Germinal center (tissue), 1 donor: ENCODE results near the gene OR1D2.
"Not testable (repeated sequence)": the region's sequence is repeated elsewhere in the genome, so short reads cannot be mapped to it uniquely, and the experiment has no call there.

Experiments
- DNase-seq: peaks from one replicate; pipeline ENCODE4 v3.0.0; 2012; ENCODE audit warnings: mixed read lengths, low spot score

The OR1D2 gene

GRCh38 chr17:3104322-3104721 is at the start of gene OR1D2:
Gene OR1D2, minus strand, starts transcription at chr17:3104422. Its CDS starts 11,426 bp downstream, at chr17:3092996.
- DNase-seq: no peak

GRCh38 chr17:3137494-3137893 is 33.3 kb upstream of the OR1D2 start:
- not testable (repeated sequence) for DNase-seq

GRCh38 chr17:3127451-3127850 is 23.2 kb upstream of the OR1D2 start, which contains the start of gene OR1G1:
Gene OR1G1, minus strand, starts transcription at chr17:3127551. Its CDS starts 0 bp downstream, at chr17:3127551.
- no peak for DNase-seq

- not testable (repeated sequence) for DNase-seq
These were observed 30.4 kb downstream of the OR1D2 start for GRCh38 chr17:3073850-3074249.

- not testable (repeated sequence) for DNase-seq
These were observed 39.0 kb downstream of the OR1D2 start for GRCh38 chr17:3065192-3065591.

GRCh38 chr17:3063507-3063906 is 40.7 kb downstream of the OR1D2 start, which contains the start of gene OR1D5:
Gene OR1D5, minus strand, starts transcription at chr17:3063607. Its CDS starts 0 bp downstream, at chr17:3063607.
- DNase-seq: not testable (repeated sequence)

- DNase-seq: not testable (repeated sequence)
These were observed 41.3 kb downstream of the OR1D2 start for GRCh38 chr17:3062824-3063377.

- not testable (repeated sequence) for DNase-seq
These were observed 49.4 kb downstream of the OR1D2 start for GRCh38 chr17:3054868-3055267.

GRCh38 chr17:3049705-3050295 is 54.4 kb downstream of the OR1D2 start:
- DNase-seq: no peak

- peak; percentile 93 for DNase-seq
These were observed 55.3 kb downstream of the OR1D2 start for GRCh38 chr17:3048727-3049471.

GRCh38 chr17:3046753-3047152 is 57.5 kb downstream of the OR1D2 start:
- DNase-seq: no peak

GRCh38 chr17:3043737-3044365 is 60.4 kb downstream of the OR1D2 start:
- no peak for DNase-seq

- DNase-seq: no peak
These were observed 63.3 kb downstream of the OR1D2 start for GRCh38 chr17:3040882-3041281.

- no peak for DNase-seq
These were observed 64.5 kb downstream of the OR1D2 start for GRCh38 chr17:3039736-3040135.

- no peak for DNase-seq
These were observed 65.3 kb downstream of the OR1D2 start for GRCh38 chr17:3038941-3039340.
